Measurements from ENCODE around the gene DPYD.

Gene DPYD

DNA sequence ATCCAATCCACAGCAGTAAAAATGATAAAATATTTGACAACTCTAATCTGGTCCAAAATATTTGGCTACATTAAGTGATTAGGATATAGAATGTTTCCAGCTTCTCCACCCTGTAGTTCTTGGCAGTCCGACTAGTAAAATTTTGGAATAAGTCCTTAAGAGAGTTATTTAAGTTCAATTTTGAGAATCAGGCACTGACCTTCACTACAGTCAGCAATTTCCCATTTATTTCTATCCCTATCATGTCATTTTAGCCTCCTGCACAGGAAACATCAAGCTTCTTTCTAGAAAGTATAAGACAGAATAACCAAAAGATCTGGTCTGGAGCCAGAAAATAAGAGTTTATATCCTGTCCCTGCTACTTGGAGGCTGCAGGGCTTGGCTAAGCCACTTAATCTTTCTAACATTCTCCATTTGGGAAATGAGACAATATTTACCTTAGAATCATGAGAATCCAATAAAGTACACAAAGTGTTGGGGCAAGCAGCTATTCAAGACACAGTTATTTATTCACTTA lies 162.2 kb downstream of the DPYD start:
- DNase-seq (ENCODE audit: low spot score) = no peak
- POLR2A ChIA-PET (ENCODE audit: low non-redundant PET) = no interaction called here
- TF ChIP-seq, protein P1, sequence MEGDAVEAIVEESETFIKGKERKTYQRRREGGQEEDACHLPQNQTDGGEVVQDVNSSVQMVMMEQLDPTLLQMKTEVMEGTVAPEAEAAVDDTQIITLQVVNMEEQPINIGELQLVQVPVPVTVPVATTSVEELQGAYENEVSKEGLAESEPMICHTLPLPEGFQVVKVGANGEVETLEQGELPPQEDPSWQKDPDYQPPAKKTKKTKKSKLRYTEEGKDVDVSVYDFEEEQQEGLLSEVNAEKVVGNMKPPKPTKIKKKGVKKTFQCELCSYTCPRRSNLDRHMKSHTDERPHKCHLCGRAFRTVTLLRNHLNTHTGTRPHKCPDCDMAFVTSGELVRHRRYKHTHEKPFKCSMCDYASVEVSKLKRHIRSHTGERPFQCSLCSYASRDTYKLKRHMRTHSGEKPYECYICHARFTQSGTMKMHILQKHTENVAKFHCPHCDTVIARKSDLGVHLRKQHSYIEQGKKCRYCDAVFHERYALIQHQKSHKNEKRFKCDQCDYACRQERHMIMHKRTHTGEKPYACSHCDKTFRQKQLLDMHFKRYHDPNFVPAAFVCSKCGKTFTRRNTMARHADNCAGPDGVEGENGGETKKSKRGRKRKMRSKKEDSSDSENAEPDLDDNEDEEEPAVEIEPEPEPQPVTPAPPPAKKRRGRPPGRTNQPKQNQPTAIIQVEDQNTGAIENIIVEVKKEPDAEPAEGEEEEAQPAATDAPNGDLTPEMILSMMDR (conservative IDR thresholded peaks at IDR 0.05; ENCODE audit: low read depth) = no peak
- CTCF ChIA-PET = no interaction called here
- H3K27ac ChIP-seq = no peak overlapping the region

DNA sequence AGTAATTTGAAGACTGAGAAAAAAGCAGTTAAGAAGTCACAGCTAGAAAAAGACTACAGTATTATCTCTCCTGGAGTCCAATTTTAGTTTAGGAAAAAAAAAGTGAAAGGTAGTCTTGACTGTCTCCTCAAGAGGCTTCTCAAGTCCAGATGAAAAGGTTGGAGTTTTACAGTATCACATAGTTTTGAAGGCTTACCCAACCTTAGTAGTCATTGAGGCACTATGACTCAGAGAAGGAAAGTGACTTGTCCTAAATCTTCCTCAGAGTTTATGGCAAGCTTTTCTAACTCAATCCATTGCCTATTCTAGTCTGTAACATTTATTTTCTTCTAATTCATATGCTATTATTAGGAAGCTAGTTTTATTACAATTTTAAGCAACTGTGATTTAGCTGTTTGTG lies 174.9 kb downstream of the DPYD start:
- TF ChIP-seq, protein P1 (conservative IDR thresholded peaks at IDR 0.05; ENCODE audit: low read depth) = no peak
- CTCF ChIA-PET = interaction anchor here (0.6 kb wide), 2 partner anchors 177 to 301 kb away, joined by 3 read pairs; no protein-coding TSS in a partner anchor
- DNase-seq (ENCODE audit: low spot score) = no peak
- H3K27ac ChIP-seq = no peak overlapping the region
- POLR2A ChIA-PET (ENCODE audit: low non-redundant PET) = no interaction called here

DNA sequence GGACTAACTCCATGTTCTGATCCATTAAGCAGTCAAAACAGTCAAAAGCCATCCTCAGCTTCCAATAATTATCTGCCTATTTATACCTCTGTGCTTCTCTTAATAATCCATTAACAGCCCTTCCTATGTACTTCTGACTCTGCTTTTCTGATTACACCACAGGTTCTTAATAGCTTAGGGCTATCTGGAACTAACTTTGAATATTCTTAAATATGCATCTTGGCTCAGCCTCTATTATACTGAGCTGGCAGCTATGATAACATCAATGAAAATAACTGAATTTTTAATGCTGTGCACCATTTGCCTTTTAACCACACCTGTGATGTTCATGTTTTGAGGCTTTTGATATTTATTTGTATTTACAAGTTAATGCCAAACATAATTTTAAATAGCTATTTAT lies 175.9 kb downstream of the DPYD start:
- H3K27ac ChIP-seq = no peak overlapping the region
- ChIA-PET POLR2A (ENCODE audit: low non-redundant PET) (no interaction called here), CTCF (no interaction called here)
- DNase-seq (ENCODE audit: low spot score) = no peak
- TF ChIP-seq, protein P1 (conservative IDR thresholded peaks at IDR 0.05; ENCODE audit: low read depth) = no peak

DNA sequence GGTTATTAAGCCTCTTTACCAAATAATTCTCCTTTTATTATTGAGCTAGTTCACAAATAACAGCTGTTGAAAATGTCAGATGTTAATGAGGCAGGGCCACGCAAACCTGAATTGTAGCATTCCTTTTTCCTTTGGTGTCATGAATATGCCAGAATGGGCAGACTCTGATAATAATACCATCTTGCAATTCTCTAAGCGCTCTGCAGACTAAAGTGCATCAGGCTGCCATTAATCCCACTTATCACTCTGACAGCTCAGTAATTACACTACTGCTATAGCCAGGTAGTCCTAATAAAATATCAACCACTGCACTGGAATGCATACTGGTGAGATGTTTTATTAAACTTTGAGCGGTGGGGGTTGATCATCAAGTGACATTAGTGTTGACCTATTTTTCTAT lies 177.7 kb downstream of the DPYD start:
- H3K27ac ChIP-seq = no peak overlapping the region
- no peak for DNase-seq (ENCODE audit: low spot score)
- CTCF ChIA-PET = no interaction called here
- POLR2A ChIA-PET (ENCODE audit: low non-redundant PET) = no interaction called here
- TF ChIP-seq, protein P1 (conservative IDR thresholded peaks at IDR 0.05; ENCODE audit: low read depth) = no peak

DNA sequence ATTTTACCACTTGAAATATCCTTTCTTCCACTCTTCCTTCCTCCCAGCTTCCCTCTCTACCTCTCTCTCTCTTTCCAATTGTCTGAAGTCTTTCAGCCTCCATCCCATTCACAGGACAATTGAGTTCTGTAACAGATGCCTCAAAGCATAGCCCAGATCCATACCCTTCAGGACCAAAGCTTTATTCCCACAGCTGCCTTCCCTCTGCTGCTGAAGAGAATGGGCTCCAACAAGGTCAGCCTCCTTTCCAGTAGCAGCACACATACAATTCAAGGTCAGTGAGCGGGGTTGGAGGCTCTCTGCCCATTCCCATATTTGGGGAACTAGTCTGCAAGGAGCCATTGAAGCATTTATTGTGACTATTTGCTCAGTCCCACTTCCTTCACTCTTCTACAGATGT lies 179.9 kb downstream of the DPYD start:
- no peak for DNase-seq (ENCODE audit: low spot score)
- ChIA-PET CTCF (no interaction called here), POLR2A (ENCODE audit: low non-redundant PET) (no interaction called here)
- no peak overlapping the region for H3K27ac ChIP-seq
- TF ChIP-seq, protein P1 (conservative IDR thresholded peaks at IDR 0.05; ENCODE audit: low read depth) = no peak

DNA sequence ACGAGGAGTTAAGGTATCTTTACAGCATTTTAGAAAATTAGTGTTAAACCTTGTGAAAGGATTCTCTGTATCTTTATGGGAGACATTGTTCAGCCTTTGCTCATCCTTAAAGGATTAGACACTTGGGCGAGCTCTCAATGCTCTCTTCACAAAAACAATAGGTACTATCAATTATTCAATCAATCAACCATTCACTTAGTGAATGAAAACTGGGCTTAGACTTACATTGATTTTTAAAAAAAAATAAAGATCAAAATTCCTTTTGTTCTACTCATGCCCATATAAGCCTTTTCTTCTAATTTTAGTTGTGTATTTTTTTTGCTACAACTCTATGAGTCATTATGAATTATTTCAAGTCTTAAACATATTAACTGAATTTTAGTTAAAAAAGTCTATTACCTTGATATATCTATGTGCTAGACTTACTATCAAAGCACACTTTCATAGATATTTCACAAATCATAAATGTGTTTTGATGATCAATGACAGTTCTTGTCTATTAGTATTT lies 181.2 kb downstream of the DPYD start:
- ChIA-PET CTCF (no interaction called here), POLR2A (ENCODE audit: low non-redundant PET) (no interaction called here)
- TF ChIP-seq, protein P1 (conservative IDR thresholded peaks at IDR 0.05; ENCODE audit: low read depth) = no peak
- DNase-seq (ENCODE audit: low spot score) = no peak
- no peak overlapping the region for H3K27ac ChIP-seq
